Epithelial cell of prostate (primary cell): Measurements from ENCODE around the gene POLR2B.
A peak's percentile ranks its signal among the peaks of the same experiment; 100 is the strongest.
"Not testable (repeated sequence)": the region's sequence is repeated elsewhere in the genome, so short reads cannot be mapped to it uniquely, and the experiment has no call there.

Experiments used
- DNase-seq: peaks from one replicate; pipeline ENCODE4 v3.0.0-alpha.2; 2011; ENCODE audit warnings: low read depth, low spot score
- H3K27ac ChIP-seq: fragments of 450-650 bp; 2 replicates; pipeline ENCODE4 v1.5.1; 2017; ENCODE audit warnings: mild to moderate bottlenecking

Gene POLR2B

DNA sequence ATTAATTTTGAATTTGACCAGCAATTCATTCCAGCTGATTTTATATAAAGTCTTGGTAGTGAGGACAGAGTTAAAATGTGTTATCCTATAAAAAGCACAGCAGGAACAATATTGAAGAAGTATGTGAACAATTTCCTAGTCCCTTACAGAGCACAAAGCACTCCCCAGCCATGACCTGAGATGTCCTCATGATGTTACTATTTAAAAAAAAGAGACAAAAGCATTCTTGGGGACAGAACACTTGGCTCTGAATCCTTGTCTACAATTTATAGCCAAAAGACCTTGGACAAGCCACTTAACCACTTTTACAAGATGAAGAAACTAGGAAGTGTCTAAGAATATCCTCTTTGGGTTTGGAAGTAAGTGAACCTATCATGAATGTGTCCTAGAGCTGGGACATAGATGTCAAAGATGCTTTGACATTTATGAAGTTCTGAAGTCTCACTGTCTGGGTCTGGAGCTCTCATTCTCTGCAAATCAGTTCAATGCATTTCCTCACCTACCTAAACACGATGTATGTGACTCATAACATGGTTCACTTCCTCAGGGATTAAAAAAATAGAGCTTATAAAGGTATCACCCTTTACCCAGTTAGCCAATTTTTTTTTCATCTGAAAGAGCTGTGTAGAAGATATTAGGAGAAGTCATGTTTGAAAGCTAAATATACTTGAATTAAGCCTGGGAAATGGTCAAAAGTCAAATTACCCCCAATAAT lies 70.1 kb downstream of the POLR2B start:
- no peak overlapping the region for H3K27ac ChIP-seq

DNA sequence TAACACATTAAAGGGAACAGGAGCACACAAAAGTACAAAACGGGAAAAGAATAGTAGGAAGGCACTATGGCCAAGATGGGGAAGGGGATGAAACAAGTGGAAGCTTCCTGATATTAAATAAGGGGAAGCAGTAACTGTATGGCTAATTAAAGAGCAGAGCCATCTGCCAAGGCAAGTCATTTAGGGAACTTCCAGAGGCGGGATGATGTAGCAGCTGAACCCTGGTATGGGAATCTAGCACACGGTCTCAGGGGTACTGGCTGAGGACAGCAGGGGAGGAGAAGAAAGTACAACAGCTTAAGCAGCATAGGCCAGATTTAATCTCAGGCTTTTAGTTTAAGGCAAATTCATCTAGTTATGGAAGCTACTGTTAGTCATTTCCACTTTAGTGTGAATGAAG lies 72.4 kb downstream of the POLR2B start:
- no peak overlapping the region for H3K27ac ChIP-seq
- no peak for DNase-seq

More for the DNA sequence above, 70.1 kb downstream of the POLR2B start:
- DNase-seq = peak; percentile 22

DNA sequence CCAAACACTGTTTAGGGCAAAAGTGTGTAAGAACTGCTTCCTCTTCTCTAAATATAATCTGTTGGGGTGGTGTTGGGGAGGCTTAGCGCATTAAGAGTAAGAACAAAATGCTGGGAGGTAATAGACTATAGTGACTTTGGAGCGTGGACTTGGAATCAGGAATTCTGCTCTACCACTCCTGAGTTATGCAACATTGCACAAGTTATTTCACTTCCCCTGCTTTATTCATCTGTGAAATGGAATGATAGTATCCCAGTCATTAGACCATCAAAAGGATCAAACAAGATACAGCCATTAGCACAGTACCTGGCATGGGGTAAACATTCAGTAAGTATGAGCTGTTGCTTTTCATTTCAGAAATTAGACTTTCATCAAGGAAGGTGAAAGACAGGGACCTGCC lies 72.8 kb downstream of the POLR2B start:
- no peak overlapping the region for H3K27ac ChIP-seq
- no peak for DNase-seq

DNA sequence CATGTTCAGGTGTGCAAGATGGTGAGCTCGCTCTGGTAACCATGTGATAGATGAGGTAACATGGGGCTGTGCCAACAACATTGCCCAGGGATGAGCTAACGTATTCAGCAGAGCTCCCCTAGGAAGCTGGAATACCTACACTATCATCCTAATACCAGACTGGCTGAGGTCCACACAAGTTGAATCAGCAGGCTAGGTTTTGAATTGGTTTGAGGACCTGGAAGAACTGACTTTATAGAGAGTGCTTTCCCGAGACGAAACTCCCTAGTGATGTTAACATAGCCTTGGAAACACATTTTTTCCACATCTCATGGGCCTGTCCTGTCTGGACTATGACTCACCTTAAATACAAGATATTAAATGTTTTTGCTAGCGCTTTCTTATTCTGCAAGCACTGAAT lies 74.8 kb downstream of the POLR2B start:
- DNase-seq = peak; percentile 66

DNA sequence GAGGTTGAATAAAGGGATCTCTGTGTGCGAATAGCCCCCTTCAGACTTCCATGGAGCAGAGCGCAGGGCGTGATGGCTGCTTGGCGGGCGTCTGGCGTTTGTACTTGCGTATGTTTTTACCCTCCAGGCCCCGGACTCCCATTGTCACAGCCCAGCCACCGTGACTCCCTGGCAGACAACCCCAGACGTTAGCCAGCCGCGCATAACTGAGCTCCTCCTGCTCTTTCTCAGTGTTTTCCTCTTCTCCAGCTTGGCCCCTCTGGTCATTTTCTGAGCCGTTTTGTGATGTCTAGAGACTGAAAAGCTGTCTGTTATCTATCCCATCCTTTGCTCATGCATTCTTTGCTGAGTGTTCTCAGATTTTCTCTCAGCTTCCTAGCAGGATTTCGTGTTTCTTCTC lies 77.2 kb downstream of the POLR2B start:
- no peak overlapping the region for H3K27ac ChIP-seq
- no peak for DNase-seq

More for the DNA sequence above, 74.8 kb downstream of the POLR2B start:
- peak overlapping the region; percentile 50 for H3K27ac ChIP-seq

DNA sequence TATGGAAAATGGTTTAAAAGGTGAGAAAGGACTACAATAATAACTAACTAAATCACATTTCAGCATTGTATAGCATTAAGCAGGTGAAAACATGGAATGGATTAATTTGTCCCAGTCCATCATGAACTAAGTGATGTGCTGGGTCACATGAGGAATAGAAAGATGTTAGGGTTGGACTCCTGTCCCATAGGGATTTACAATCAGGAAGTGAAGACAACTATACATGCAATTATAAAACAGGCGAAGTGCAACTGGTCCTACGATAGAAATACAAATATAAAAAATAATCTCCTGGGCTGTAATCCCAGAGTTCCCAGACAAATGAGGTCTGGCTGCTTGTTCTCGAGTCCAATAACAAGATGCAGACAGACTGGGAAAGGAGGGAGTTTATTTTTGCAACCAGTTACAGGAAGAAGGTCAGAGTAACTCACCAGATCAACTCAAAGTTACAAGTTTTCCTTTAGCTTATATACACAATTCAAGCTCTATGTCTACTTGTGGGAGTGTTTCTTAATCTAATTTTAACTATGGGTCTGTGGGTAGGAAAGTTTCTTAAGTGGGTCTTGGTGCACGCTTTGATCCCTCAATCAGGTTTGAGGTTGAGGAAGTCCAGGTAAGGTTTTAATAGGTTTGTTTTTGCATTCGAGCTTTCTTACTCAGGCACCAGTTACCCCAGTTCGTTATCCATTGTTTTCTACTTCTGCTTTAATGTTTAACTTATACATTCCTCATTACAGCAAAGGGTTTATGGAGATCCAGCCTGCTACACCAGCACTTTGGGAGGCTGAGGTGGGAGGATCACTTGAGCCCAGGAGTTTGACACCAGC lies 81.4 kb downstream of the POLR2B start:
- H3K27ac ChIP-seq = no peak overlapping the region
- no peak for DNase-seq

DNA sequence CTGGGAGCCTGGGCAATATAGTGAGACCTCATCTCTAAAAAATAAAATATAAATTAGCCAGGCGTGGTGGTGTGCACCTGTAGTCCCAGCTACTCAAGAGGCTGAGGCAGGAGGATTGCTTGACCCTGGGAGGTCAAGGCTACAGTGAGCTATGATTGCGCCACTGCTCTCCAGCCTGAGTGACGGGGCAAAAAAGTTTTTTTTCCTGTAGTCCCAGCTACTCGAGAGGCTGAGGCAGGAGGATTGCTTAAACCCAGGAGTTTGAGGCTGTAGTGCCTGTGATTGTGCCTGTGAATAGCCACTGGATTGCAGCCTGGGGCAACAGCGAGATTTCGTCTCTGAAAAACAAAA lies 82.0 kb downstream of the POLR2B start:
- not testable (repeated sequence) for H3K27ac ChIP-seq, DNase-seq

DNA sequence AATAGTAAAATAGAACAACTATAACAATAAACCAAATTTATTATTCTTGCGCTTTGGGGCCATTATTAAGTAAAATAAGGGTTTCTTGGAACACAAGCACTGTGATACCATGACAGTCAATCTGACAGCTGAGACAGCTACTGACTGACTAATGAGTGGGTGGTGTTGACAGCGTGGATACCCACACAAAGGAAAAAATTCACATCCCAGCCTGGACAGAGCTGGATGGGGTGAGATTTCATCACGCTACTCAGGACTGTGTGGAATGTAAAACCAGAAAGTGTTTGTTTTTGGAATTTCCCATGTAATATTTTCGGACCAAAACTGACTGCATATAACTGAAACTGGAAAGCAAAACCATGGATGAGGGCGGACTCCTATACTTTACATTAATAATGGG lies 82.7 kb downstream of the POLR2B start:
- H3K27ac ChIP-seq = no peak overlapping the region
- no peak for DNase-seq

DNA sequence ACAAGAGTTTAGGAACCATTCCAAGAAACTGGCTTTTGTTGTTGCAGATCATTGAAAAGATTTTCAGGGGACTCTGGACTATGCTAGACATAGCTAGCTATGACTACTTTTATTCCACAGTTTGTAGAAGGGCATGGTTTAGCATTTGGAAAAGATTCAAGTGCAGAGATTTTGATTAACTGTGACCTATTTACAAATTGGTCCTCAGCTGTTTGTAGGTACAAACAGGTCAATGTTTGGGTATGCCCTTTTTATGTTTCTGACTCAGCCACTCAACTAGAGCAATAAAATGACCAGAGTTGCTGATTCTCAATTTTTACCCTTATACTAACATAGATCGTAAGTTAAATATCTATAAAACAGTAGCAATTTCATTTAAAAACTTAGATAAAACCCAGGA lies 84.8 kb downstream of the POLR2B start:
- no peak overlapping the region for H3K27ac ChIP-seq
- DNase-seq = no peak

DNA sequence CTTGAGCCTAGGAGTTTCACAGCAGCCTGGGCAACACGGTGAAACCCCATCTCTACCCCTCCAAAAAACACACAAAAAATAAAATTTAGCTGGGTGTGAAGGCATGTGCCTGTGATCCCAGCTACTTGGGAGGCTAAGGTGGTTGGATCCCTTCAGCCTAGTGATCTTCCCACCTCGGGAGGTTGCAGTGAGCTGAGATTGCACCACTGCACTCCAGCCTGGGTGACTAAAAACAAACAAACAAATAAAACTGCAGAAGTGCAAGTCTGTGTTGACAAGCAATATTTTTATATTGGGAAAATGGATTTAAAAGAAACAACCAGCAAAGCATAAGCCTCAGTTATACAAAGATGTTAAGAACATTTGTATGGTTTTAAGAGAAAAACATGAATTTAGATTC lies 85.4 kb downstream of the POLR2B start:
- no peak overlapping the region for H3K27ac ChIP-seq
- DNase-seq = no peak

DNA sequence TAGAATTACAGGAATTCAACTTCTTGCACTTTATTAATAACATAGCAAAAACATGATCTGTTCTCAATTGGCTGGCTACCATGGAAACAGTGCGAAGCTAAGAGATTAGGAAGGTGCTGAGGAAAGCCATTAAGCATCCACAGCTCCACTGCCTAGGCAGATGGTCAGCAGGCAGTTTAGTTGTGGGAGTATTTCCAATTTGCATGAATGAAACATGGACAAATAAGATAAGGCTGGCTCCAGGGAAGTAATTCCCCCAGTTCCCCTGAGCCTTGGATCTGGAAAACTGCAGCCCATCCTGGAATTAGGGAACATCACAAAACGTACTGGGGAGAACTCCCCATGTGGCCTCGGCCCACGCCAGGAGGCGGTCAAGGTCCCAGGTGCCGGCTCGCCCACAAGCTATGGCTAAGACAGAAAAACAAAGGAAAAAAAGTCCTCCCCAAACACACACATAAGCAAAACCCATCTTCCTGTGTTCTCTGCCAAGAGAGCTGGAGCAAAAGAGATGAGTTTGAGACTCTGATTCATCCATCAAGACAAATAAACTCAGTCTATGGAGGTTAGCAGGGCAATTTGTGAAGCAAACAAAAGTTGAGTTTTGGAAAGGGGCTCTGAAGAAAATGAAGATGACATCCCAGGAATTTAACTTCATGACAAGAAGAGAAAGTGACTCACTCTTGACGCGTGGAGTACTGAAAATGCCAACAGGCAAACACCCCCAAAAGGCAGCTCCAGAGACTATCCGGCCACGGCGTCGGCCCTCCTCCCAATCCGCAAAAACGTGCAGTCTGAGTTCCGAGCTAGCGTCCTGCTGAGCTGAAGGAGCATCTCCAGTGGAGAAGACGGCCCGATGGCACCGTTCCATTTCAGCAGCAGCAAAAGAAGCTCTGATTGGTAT lies 86.4 kb downstream of the POLR2B start:
- DNase-seq = no peak
- H3K27ac ChIP-seq = no peak overlapping the region

DNA sequence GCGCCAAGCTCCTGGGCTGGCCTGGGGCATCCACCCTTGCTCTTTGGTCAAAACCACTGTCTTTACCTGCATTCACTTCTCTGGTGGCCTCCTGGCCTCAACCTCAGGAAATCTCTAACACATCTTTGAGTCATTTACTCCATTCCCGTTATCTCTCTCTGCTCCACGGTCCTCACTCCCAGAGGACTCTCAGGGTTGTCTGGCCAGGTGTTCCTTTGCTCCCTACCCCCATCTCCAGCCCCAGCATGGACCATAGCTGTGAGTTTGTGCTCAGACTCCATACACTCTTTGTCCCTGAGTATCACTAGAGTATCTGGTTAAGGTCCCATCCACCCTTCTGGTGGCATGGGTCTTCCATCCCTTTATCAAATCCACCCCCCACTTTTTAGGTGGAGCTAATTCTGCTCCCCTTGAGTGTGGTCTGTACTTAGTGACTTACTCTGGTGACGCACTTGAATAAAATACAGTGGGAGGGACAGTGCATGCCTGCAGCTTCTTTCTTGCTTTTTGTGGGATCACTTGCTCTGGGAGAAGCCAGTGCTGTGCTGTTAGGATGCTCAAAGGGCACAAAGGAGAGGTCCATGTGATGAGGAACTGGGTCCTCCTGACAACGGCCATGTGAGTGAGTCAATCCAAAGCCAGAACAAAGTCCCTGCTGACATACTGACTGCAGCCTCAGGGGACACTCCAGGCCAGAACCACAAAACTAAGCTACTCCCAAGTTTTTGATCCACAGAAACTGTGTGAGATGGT lies 87.2 kb downstream of the POLR2B start:
- no peak for DNase-seq
- no peak overlapping the region for H3K27ac ChIP-seq

DNA sequence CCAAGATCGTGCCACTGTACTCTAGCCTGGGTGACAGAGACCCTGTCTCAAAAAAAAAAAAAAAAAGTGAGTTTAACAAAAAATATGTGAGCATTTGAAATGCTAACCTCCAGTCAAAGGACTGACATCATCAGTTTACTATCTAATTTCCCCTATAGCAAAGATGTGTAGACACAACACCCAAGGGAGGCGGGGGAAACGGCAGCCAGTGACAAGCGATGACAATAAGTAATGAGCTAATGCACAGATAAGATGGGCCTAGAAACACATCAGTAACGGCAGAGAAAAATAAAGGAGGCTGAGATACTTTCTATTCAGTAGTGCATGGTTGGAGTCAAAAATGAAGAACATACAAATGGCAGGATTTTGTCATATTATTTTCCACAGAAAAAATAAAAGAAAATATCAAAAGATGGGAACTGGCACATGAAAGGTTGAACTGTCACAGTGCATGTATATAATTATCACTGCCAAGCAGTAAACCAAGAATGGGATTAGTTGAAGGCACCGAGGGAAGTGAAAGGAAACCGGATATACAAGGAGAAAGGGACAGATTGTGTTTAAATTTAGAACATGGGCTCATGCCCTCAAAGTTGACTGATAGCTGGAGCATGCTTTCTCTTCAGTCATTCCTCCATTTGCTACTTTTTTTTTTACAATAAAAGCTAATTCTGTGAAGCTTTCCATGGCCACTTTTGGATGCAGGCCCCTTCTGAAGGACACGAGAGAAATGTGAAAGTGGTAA lies 89.7 kb downstream of the POLR2B start:
- no peak overlapping the region for H3K27ac ChIP-seq
- DNase-seq = no peak

DNA sequence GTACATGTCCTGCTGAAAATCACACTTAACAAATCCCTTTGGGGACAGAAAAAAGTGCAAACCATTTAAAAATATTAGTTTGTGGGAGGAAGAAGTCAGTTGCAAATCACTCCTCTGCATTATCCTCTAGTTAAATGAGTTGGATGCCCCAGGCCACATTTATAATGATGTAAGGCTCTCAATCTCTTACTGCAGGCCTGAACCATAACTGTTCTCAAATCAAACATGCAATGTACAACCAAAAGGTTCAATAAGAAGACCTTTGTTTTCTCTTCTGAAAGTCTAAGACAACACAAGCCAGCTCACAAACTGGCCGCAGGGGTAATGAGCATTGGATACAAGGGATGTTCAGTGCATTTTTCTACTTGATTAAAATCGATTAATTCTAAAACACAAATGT lies 91.8 kb downstream of the POLR2B start:
- no peak for DNase-seq
- H3K27ac ChIP-seq = peak overlapping the region; percentile 56

DNA sequence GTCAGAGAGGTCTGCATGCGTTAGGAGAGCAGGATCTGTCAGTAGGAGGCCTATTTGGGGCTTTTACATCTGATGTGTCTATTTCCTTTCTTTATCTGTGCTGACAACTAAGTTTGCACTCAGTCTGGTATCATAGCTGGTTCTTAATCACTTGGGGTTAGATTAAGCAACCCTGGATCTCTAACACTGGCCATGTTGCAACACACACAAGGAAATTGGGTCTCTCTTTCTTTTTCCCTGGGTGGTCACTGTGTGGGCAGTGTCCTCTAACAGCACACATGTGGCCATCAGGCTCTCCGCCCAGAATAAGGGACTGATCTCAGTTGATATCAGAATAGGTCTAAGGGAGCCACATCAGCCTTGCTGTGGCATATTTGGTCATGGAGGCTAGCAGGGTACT lies 92.6 kb downstream of the POLR2B start:
- peak overlapping the region; percentile 56 for H3K27ac ChIP-seq
- no peak for DNase-seq

DNA sequence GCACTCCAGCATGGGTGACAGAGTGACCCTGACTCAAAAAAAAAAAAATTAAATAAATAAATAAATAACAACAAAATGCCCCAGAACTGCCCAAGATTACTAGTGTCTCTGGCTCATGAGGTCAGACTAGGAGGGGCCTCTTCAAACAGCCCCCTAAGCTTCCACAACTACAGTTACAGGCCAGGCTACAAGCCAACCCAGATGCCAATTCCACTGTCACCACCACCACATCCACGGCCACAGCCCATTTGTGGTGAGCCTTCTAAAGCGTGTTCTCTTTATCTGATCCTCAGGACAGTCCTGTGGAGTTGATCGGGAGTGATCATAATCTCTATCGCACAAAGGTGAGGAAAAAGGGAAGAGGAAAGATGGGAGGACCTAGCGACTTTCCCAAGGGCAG lies 94.9 kb downstream of the POLR2B start:
- DNase-seq = no peak
- H3K27ac ChIP-seq = no peak overlapping the region

DNA sequence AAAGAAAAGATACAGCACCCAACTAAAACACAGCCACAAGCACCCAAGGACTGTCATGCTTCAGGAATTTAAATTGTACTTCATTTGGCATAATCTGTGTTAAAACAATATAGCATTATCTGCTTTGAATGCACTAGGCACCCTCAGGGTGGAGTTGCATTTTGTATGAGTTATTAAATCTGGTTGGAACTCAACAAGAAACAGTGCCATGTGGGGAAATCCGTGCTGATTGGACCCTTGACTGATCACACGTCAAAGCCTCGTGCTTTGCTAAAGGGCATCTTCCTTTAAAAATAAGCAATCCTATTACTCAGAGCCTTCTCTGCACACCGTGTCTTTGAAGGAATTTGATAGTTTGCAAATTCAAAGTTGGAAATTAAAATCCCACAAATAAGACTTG lies 96.0 kb downstream of the POLR2B start:
- DNase-seq = peak; percentile 37

DNA sequence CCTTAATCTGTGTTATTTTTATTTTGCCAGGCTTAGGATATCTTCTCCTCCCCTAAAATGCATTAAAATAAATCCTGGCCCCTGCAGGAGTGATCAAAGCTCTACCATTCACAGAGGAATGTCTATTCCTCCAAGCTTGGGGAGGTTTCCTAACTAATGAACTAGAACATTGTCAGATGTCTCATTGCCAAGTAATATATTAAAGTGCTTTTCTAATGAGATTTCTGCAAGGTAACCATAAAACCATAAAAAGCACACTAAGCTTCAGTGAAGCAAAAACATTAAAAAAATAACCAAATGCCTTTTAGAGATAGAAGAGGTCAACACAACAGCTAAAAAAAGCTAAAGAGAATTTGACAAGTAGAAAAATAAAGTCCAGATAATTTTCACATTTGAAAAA lies 96.7 kb downstream of the POLR2B start:
- H3K27ac ChIP-seq = peak overlapping the region; percentile 98
- no peak for DNase-seq

More for the DNA sequence above, 96.0 kb downstream of the POLR2B start:
- peak overlapping the region; percentile 98 for H3K27ac ChIP-seq

DNA sequence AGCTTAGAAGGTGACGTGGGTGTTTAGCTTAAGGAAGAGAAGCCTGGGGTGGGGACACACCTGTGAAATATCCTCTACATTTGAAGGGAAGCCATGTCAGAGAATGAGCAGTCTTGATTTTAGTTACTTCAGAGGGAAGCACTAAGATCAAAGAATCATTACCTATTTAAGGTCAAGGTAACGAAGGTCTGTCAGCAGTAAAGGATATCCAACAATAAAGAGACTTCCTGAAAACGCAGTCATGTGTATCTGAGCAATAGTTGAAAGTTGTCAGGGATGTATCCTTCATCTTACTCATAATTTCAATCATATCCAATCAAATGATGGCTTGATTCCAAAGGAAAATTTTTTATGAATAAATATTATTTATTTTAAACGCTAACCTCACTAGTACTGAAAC lies 98.0 kb downstream of the POLR2B start:
- peak overlapping the region; percentile 98 for H3K27ac ChIP-seq
- no peak for DNase-seq
